ENCODE data around the gene PPP1R13B. TPM values are rescaled to one million over a fixed set of nuclear protein-coding genes. Genes with fewer than 3 reads are reported as not detected.

Gene PPP1R13B
- total RNA-seq, 3 donors from 2014 or later: 49.6 to 65.5 (median 52.1) TPM

GRCh38 chr14:103838117-103838516 lies 9.3 kb downstream of the PPP1R13B start:
- no peak for ATAC-seq
- DNase-seq: no peak
- TF ChIP-seq CTCF (IDR thresholded peaks at IDR 0.05): no peak
- Histone ChIP-seq H3K4me1 (ENCODE audit: low read depth) (no peaks in the 10 kb centered on the region), H3K4me3 (no peak overlapping the region), H3K36me3 (ENCODE audit: low read depth) (no peaks in the 10 kb centered on the region), H3K9me3 (no peaks in the 10 kb centered on the region)
- intact Hi-C loops (cut with DNase I, micrococcal nuclease): no loop called here

- ATAC-seq (no peak), DNase-seq (no peak)
- intact Hi-C loops (cut with DNase I, micrococcal nuclease): no loop called here
- no peak for TF ChIP-seq CTCF (IDR thresholded peaks at IDR 0.05)
- H3K9me3 ChIP-seq: no peaks in the 10 kb centered on the region
- H3K4me3 ChIP-seq: no peak overlapping the region
- no peaks in the 10 kb centered on the region for H3K36me3 ChIP-seq (ENCODE audit: low read depth)
- H3K4me1 ChIP-seq (ENCODE audit: low read depth): no peaks in the 10 kb centered on the region
These were observed 10.2 kb downstream of the PPP1R13B start for GRCh38 chr14:103836976-103837725.

- ATAC-seq (no peak), DNase-seq (no peak)
- Histone ChIP-seq H3K36me3 (ENCODE audit: low read depth) (no peaks in the 10 kb centered on the region), H3K4me1 (ENCODE audit: low read depth) (no peaks in the 10 kb centered on the region), H3K9me3 (no peaks in the 10 kb centered on the region), H3K4me3 (no peak overlapping the region)
- intact Hi-C loops (cut with DNase I, micrococcal nuclease): no loop called here
- TF ChIP-seq CTCF (IDR thresholded peaks at IDR 0.05): no peak
These were observed 12.4 kb downstream of the PPP1R13B start for GRCh38 chr14:103834956-103835355.

GRCh38 chr14:103833711-103834110 lies 13.7 kb downstream of the PPP1R13B start:
- TF ChIP-seq CTCF (IDR thresholded peaks at IDR 0.05): no peak
- ATAC-seq (no peak), DNase-seq (no peak)
- no peak overlapping the region for H3K4me3 ChIP-seq
- H3K36me3 ChIP-seq (ENCODE audit: low read depth): no peaks in the 10 kb centered on the region
- peaks cover 1% of the 10 kb centered on the region for H3K4me1 ChIP-seq (ENCODE audit: low read depth)
- intact Hi-C loops (cut with DNase I, micrococcal nuclease): no loop called here
- H3K9me3 ChIP-seq: no peaks in the 10 kb centered on the region

- DNase-seq (no peak), ATAC-seq (no peak)
- Histone ChIP-seq H3K9me3 (no peaks in the 10 kb centered on the region), H3K4me3 (no peak overlapping the region), H3K36me3 (ENCODE audit: low read depth) (no peaks in the 10 kb centered on the region), H3K4me1 (ENCODE audit: low read depth) (peaks cover 7% of the 10 kb centered on the region)
- TF ChIP-seq CTCF (IDR thresholded peaks at IDR 0.05): no peak
- intact Hi-C loops (cut with DNase I, micrococcal nuclease): no loop called here
These were observed 15.3 kb downstream of the PPP1R13B start for GRCh38 chr14:103832046-103832445.

Data from mucosa of descending colon (tissue), 3 donors.